Muscle layer of colon (tissue), 2 donors: ENCODE measurements around the gene KCNH8.

Source experiments
- H3K27ac ChIP-seq: one replicate; pipeline ENCODE4 v1.7.0; 2013; ENCODE audit warnings: low read depth, mild to moderate bottlenecking, low read length, moderate library complexity
- H3K27me3 ChIP-seq, 2 donors: one replicate each; pipeline ENCODE4 v1.7.0; 2013; ENCODE audit warnings: low read length in 2 of 2, mild to moderate bottlenecking in 2 of 2; ENCODE audit not compliant: insufficient read depth in 2 of 2, control insufficient read depth in 1 of 2
- H3K36me3 ChIP-seq: one replicate; pipeline ENCODE4 v1.7.0; 2013; ENCODE audit warnings: mild to moderate bottlenecking, low read length; ENCODE audit not compliant: insufficient read depth
- H3K4me1 ChIP-seq: one replicate; pipeline ENCODE4 v1.7.0; 2013; ENCODE audit warnings: mild to moderate bottlenecking, low read length; ENCODE audit not compliant: insufficient read depth
- H3K4me3 ChIP-seq, 2 donors: one replicate each; pipeline ENCODE4 v1.7.0; 2013; ENCODE audit warnings: low read length in 2 of 2, low read depth in 1 of 2, mild to moderate bottlenecking in 1 of 2, moderate library complexity in 1 of 2
- H3K9ac ChIP-seq: one replicate; pipeline ENCODE4 v1.7.0; 2013; ENCODE audit warnings: low read length
- H3K9me3 ChIP-seq: one replicate; pipeline ENCODE4 v1.7.0; 2013; ENCODE audit warnings: mild to moderate bottlenecking, low read length
- donor health status: abdominal sarcoma.
- donor health status: Adenocarcinoma of cecum.

KCNH8 gene

GRCh38 chr3:19547665-19548464 lies 399.6 kb downstream of the KCNH8 start:
- Histone ChIP-seq H3K9me3 (no peaks in the 10 kb centered on the region), H3K4me3 (no peak overlapping the region), H3K27me3 (no peaks in the 10 kb centered on the region), H3K27ac (no peak overlapping the region), H3K4me1 (no peaks in the 10 kb centered on the region), H3K9ac (no peak overlapping the region), H3K36me3 (no peaks in the 10 kb centered on the region)

DNA sequence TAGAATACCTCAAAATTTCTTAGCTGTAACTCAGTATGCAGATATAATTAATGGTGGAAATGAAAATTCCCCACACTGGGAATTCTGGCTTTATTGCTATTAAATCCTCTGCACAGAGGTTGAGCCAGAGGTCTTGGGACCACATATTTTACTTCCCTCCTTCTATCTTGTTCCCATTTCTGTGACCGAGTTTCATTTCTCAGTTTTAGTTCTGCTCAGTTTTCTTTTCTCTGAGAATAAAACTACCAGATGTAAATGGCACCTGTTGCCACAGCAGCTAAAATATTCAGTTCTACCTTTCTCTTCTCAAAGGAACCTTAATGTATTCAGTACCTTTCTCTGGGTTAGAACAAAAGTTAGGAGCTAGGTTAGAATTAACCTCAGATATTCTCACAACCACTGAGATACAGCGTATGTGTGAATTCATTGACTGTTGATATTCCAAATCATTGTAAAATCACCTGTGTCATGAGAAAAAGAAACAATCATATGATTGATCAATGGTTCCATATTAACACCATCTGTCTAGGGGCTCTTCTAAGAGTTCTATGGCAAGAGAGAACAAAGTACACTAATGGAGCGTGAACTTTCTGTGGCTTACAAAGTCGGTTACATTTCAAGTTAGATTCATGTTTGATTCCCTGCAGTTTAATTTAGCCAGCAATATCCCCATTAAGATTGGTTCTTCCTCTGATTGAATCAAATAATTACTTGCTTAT lies 411.6 kb downstream of the KCNH8 start:
- Histone ChIP-seq H3K27ac (no peak overlapping the region), H3K9ac (no peak overlapping the region), H3K4me3 (no peak overlapping the region), H3K4me1 (no peaks in the 10 kb centered on the region), H3K9me3 (no peaks in the 10 kb centered on the region), H3K36me3 (no peaks in the 10 kb centered on the region), H3K27me3 (no peaks in the 10 kb centered on the region)

DNA sequence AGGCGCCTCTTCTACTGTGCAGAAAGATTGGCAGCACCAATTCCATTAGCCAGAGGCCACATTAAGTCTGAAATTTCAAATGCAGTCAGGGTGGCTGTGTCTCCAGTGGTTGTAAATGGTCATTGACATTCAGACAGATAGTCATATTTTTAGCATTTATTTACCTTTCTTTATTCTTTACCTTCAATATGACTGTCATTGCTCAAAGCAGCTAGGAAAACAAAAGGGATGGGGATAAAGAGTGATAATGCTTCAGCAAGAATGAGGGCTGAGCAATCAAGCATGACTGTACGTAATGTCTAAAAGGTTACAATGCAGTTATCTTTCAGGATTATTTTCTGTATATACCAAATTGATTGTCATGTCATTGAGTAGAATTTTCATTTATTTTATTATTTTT lies 425.3 kb downstream of the KCNH8 start:
- Histone ChIP-seq H3K36me3 (no peaks in the 10 kb centered on the region), H3K4me1 (no peaks in the 10 kb centered on the region), H3K9me3 (no peaks in the 10 kb centered on the region)

GRCh38 chr3:19574268-19574667 lies 426.0 kb downstream of the KCNH8 start:
- H3K27me3 ChIP-seq: no peaks in the 10 kb centered on the region
- no peak overlapping the region for H3K9ac ChIP-seq
- H3K4me3 ChIP-seq: no peak overlapping the region
- no peak overlapping the region for H3K27ac ChIP-seq
- H3K36me3 ChIP-seq: no peaks in the 10 kb centered on the region
- no peaks in the 10 kb centered on the region for H3K9me3 ChIP-seq
- no peaks in the 10 kb centered on the region for H3K4me1 ChIP-seq

More for the DNA sequence above, 425.3 kb downstream of the KCNH8 start:
- H3K4me3 ChIP-seq: no peak overlapping the region
- no peak overlapping the region for H3K9ac ChIP-seq
- H3K27ac ChIP-seq: no peak overlapping the region
- H3K27me3 ChIP-seq: no peaks in the 10 kb centered on the region

- H3K4me3 ChIP-seq: no peak overlapping the region
- no peaks in the 10 kb centered on the region for H3K9me3 ChIP-seq
- no peak overlapping the region for H3K9ac ChIP-seq
- H3K36me3 ChIP-seq: no peaks in the 10 kb centered on the region
- H3K4me1 ChIP-seq: no peaks in the 10 kb centered on the region
- no peak overlapping the region for H3K27ac ChIP-seq
- no peaks in the 10 kb centered on the region for H3K27me3 ChIP-seq
Measured at GRCh38 chr3:19576343-19576742, 428.0 kb downstream of the KCNH8 start.
